Spleen (tissue), 7 donors: Measurements from ENCODE around the gene OR51A7.

Source experiments
- POLR2A ChIP-seq, 3 donors: fragments of 450-650 bp; IDR thresholded peaks; one replicate each; pipeline ENCODE4 v1.5.1; 2017; ENCODE audit warnings: antibody characterized with exemption in 3 of 3, mild to moderate bottlenecking in 1 of 3
- POLR2AphosphoS5 ChIP-seq, 3 donors: sonication (generic); formaldehyde crosslinking; IDR thresholded peaks; one replicate each; pipeline ENCODE4 v1.5.1; 2017; ENCODE audit warnings: antibody characterized with exemption in 3 of 3
- TF ChIP-seq, protein P1 (sequence below), 11 experiments: fragments of 200-600 bp in 7 of 11; fragments of 450-650 bp in 4 of 11; sonication (generic) in 4 of 11; IDR thresholded peaks in 8 of 11; conservative IDR thresholded peaks in 3 of 11; 1 replicate in 7 of 11; 2 replicates in 4 of 11; pipeline versions ENCODE4 v1.4.0 to v1.8.0; 2016 to 2021; ENCODE audit warnings: antibody characterized with exemption in 11 of 11, inconsistent platforms in 4 of 11, mild to moderate bottlenecking in 1 of 11
- donor health status: DM: no; HTN: no; CAD: no; lungs with moderate emphysema.
- donor health status: DM: no; HTN: no; CAD: no.
- donor health status: DM: no; HTN: no; CAD: no.

DNA sequence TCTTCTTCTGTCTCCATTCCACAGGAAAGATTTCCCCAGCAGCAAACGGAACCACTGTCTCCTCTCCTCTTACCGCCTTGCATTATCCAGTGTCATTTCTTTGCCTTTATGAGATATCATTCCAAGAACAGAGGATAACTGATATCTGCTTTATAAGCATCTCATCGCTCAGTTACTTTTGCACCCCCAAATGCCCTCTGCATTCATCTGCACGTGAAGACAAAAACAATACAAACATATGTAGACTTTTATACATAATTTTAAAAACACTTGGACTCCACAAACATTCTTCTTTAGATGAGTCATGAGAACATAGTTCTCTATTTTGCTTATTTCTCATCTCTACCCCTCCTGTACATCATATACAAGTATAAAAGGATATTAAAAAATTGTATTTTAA, 22.4 kb upstream of the OR51A7 start:
- TF ChIP-seq POLR2A (IDR thresholded peaks at IDR 0.05) (no peak), POLR2AphosphoS5 (IDR thresholded peaks at IDR 0.05) (no peak)
- TF ChIP-seq, protein P1, sequence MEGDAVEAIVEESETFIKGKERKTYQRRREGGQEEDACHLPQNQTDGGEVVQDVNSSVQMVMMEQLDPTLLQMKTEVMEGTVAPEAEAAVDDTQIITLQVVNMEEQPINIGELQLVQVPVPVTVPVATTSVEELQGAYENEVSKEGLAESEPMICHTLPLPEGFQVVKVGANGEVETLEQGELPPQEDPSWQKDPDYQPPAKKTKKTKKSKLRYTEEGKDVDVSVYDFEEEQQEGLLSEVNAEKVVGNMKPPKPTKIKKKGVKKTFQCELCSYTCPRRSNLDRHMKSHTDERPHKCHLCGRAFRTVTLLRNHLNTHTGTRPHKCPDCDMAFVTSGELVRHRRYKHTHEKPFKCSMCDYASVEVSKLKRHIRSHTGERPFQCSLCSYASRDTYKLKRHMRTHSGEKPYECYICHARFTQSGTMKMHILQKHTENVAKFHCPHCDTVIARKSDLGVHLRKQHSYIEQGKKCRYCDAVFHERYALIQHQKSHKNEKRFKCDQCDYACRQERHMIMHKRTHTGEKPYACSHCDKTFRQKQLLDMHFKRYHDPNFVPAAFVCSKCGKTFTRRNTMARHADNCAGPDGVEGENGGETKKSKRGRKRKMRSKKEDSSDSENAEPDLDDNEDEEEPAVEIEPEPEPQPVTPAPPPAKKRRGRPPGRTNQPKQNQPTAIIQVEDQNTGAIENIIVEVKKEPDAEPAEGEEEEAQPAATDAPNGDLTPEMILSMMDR (IDR thresholded peaks at IDR 0.05 in 8 of 11, conservative IDR thresholded peaks at IDR 0.05 in 3 of 11) = no peak
